ENCODE measurements around the gene ZNF74.

GRCh38 chr22:20420157-20420842 lies 26.3 kb downstream of the ZNF74 start:
- TF ChIP-seq CTCF (IDR thresholded peaks at IDR 0.05) (no peak), POLR2A (IDR thresholded peaks at IDR 0.05) (no peak)
